GM19467 (cell line): ENCODE measurements around the gene MMP11.
"Not testable (repeated sequence)": the region's sequence is repeated elsewhere in the genome, so short reads cannot be mapped to it uniquely, and the experiment has no call there.

Experiments
- ATAC-seq: cut with Tn5 transposase; IDR thresholded peaks from one replicate; pipeline ENCODE4 v1.9.1; 2021; ENCODE audit warnings: mild to moderate bottlenecking, moderate library complexity; ENCODE audit not compliant: unreplicated experiment

Gene MMP11, protein sequence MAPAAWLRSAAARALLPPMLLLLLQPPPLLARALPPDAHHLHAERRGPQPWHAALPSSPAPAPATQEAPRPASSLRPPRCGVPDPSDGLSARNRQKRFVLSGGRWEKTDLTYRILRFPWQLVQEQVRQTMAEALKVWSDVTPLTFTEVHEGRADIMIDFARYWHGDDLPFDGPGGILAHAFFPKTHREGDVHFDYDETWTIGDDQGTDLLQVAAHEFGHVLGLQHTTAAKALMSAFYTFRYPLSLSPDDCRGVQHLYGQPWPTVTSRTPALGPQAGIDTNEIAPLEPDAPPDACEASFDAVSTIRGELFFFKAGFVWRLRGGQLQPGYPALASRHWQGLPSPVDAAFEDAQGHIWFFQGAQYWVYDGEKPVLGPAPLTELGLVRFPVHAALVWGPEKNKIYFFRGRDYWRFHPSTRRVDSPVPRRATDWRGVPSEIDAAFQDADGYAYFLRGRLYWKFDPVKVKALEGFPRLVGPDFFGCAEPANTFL

GRCh38 chr22:23772649-23773473, at the start of gene MMP11:
MMP11 (plus strand) TSS chr22:23772849; CDS start chr22:23772871, 22 bp downstream.
- no peak for ATAC-seq

DNA sequence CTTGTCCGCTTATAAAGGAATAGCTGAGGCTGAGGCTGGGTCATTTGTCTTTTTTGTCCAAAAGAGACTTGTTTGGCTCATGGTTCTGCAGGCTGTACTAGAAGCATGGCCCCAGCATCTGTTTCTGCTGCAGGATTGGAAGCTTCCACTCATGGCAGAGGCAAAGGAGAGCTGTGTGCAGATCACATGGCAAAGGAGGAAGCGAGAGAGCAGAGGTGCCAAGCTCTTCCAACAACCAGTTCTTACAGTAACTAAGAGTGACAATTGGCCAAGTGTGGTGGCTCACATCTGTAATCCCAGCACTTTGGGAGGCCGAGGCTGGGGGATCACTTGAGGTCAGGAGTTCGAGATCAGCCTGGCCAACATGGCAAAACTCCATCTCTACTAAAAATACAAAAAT, 44.5 kb upstream of the MMP11 start:
- not testable (repeated sequence) for ATAC-seq

- no peak for ATAC-seq
Measured at GRCh38 chr22:23737696-23738095, 35.0 kb upstream of the MMP11 start.

DNA sequence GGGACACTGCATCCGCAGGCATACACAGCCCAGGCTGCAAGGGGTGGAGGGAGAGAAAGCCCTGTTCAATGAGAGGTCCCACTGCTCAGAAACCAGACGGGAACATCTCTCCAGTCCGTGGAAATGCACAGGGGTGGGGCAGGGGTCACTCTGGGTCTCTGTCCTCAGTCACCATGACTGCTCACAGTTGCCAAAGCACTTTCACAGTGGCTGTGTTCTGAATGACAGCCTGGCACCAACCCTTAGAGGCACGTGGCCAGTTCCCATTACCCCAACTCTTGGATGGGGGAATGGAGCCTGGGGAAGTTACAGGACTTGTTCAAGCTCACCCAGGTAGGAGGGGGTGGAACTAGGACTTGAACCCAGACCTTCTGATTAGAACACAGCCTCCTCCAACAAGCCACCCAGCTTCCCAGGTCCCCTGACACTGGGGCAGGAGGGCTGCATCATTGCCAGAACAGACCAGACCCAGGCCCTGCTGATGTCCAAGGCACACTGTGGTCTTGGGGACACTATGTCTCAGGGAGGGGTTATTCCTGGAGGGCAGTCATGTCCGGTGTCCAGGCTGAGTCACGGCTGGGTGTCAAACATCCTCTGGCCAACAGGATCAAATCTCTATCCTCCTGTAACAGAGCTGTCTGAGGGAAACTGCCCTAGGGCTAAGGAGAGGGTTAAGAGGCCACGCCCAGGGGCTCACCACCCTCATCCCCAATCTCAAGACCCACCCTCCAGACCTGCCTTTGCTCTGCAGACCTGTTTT, 30.0 kb upstream of the MMP11 start:
- no peak for ATAC-seq

DNA sequence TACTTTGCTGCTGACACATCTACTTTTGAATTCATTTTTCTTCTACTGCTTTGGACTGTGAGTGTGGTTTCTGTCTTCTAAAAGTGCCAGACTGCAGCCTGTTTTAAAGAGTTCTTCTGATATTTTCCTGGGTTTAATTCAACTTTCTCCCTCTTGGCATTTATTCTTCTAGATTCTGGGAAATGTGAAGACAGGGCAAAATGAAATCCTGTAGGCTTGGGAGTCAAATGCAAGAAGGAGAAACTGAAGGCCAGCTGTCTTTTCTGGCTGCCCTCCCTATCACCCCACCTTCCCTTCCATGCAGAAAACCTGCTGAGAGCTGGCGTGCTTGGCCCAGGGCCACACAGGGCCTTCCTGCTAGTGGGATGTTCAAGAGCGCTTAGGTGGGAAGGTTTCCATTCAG, 29.3 kb upstream of the MMP11 start:
- ATAC-seq, result no peak

- no peak for ATAC-seq
Measured at GRCh38 chr22:23744001-23744400, 28.6 kb upstream of the MMP11 start.

DNA sequence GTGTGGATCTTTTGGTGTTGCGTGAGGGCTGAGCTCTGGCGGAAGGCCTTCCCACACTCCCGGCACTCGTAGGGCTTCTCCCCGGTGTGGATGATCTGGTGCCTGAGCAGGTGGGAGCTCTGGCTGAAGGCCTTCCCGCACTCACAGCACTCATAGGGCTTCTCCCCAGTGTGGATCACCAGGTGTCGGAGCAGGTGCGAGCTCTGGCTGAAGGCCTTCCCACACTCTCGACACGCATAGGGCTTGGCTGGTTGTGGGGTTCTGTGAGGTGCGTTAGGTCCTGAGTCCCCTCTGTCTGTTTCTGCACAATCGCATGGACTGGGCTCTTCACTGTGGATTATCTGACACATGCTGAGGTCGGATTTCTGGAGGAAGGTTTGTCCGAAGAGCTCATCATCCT, 28.2 kb upstream of the MMP11 start:
- no peak for ATAC-seq

GRCh38 chr22:23745791-23746190, 26.9 kb upstream of the MMP11 start:
- ATAC-seq, result no peak

GRCh38 chr22:23749841-23750301, 22.8 kb upstream of the MMP11 start:
- no peak for ATAC-seq

- no peak for ATAC-seq
Measured at GRCh38 chr22:23750367-23750713, 22.3 kb upstream of the MMP11 start.

DNA sequence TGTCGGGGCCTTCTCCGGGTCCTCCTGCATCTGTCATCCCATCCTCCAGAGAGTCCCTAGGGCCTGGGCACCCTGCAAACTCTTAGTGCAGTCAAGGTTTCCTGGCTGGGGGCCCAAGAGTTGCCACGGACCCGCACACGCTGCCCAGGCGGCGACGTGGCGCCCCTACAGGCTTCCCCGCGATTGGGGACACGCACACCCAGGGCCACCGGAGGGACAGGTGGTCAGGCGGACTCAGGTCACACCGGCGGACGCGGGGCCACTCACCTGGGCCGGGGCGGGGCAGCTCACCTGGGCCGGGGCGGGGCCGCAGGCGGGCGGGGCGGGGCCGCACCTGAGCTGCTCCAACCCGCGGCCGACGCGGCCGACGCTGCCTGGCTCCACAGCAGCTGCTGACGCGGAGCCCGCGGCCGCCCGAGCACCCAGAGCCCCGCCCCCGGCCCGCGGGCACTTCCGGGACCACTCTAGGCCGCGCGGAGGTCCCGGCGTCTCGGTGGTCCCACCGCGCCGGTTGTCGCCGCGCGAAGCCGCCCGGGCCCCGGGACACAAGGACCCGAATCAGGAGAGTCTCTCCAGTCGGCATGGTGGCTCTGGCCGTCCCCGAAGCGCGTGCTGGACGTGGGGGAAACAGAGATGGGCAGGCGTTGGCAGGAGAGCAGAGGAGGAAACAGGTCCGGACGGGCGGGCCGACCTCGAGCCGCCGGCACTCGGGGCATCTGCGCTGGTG, 21.8 kb upstream of the MMP11 start, which contains the start of gene ZNF70:
TSS of gene ZNF70 (minus strand) at position 399 of the 727 bp plus-strand sequence. CDS start 5,972 bp downstream, outside the sequence.
- ATAC-seq, result peak; percentile 65

- ATAC-seq, result peak; percentile 6
Measured at GRCh38 chr22:23751441-23751996, 21.1 kb upstream of the MMP11 start.

DNA sequence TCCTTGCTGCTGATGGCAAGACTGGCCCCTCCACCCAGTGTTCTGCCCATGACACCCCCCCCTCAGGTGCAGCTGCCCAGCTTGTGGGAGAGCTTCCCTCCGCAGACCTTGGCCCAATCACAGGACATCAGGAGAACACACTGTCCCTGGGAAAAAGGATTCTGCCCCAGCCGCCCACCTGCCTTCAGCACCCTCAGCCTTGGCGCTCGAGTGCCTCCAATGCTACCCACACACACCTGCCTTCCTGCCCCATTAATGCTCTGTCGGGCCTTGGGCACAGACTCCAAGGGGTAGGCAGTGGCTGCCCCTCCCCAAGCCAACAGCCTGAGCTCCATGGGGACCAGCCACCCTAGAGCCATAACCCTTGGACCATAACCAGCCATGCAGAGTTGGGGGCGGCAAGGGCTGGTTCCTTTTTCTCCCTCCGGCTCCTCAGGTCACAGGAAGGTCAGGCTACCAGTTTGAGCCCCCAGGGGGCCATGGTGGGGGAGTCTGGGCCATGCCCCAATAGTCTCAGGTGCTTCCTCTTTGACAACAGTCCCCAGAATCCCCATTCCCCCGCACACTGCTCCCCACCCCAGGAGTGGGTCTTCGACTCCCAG, 20.5 kb upstream of the MMP11 start:
- ATAC-seq, result no peak

DNA sequence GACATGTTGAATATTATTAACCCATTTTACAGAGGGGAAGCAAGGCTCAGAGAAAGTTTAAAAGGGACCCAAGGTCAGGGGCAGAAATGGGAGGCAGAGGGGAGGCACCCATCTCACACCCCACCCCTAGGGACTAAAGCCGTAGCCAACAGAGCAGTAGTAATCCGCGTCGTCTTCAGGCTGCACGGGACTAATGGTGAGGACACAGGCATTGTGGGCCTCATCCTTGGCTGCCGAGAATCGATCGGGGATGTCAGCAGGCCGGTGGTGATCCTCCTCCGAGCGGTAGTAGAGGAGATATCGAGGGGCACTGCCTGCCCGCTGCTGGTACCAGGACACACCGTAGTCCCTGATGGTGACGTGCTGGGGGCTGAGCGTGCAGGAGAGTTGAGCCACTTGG, 19.9 kb upstream of the MMP11 start:
- ATAC-seq, result no peak

DNA sequence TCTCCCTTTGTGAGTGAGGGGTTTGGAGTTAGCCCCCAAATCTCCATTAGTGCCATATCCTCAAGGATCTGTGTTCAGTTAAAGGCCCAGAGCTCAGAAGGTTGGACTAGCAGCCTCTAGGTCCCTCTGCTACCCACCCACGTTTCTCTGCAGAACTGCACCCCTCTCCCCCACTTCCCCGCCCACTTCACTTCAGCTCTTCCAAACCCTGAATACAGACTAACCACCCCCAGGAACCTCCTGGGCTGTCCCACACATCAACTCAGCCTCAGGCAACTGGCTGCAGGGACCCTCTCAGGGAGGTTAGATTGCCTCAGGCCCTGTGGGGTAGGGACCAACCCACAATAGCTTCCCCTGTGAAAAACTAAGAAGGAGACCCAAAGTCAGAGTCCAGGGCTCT, 19.3 kb upstream of the MMP11 start:
- no peak for ATAC-seq

DNA sequence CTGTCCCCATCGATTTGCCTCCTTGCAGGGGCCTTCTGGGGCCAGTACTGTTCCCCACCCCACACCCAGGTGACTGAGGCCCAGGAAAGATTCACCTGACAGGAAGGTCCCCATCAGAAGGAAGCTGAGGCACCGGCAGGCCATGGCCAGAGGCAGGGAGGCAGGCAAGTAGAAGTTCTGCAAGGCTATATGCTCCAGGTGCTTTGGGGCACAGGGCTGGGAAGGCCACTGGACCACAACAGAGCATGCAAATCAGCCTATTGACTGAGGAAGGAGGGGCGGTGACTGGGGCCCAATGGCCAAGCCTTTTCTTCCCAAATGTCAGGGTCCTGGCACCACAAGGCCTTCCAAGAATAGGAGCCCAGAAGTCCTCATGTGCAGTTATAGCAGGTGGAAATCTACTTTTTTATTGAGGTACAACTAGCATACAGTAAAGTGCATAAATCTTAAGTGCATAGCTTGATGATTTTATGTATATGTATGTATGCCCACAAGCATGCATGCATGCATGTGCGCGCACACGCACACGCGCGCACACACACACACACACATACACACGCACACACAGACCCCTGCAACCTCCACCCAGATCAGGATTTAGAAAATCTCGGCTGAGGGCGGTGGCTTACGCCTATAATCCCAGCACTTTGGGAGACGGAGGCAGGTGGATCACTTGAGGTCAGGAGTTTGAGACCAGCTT, 18.3 kb upstream of the MMP11 start, which contains the start of gene VPREB3:
TSS of gene VPREB3 (minus strand) at position 206 of the 700 bp plus-strand sequence. CDS start at position 144, 62 bp downstream.
- no peak for ATAC-seq

DNA sequence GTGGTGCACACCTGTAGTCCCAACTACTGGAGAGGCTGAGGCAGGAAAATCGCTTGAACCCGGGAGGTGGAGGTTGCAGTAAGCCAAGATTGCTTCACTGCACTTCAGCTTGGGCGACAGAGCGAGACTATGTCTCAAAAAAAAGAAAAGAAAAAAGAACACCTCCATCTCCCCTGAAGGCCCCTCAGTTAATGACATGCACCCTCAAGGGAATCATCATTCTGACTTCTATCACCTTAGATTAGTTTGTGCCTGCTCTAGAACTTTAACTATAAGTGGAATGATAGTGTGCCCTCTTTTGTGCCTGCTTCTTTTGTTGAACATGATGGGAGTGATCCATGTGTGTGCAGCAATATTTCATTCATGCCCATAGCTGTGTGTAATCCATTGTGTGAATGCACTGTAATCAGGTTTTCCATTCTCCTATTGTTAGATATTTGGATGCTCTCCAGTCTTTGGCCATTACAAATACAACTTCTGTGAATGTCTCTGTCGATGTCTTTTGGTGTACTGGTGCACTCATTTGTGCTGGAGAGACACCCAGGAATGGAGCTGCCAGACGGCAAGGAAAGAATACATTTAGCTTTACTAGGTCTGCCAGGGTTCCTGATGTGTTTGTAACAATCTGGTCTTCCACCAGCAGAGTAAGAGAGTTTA, 17.5 kb upstream of the MMP11 start:
- ATAC-seq, result no peak

- no peak for ATAC-seq
Measured at GRCh38 chr22:23755711-23756110, 16.9 kb upstream of the MMP11 start.
